ENCODE results near the gene MYRIP. TPM values are rescaled to one million over a fixed set of nuclear protein-coding genes. Genes with fewer than 3 reads are reported as not detected.

Gene MYRIP
- total RNA-seq (ENCODE audit: low replicate concordance), result 0.38 and 0.53 TPM in 2 replicates
- long read RNA-seq, result 0 reads

- H3K4me1 Mint-ChIP-seq (ENCODE audit: unreplicated experiment), result peaks cover 18% of the 10 kb centered on the region
- H3K36me3 Mint-ChIP-seq, result no peaks in the 10 kb centered on the region
- H3K27ac Mint-ChIP-seq, result peak within 1 kb of the TSS; percentile 54
- peak within 1 kb of the TSS; percentile 90 for H3K4me3 Mint-ChIP-seq
- peaks cover 95% of the 10 kb centered on the region for H3K27me3 Mint-ChIP-seq
- TF ChIP-seq CTCF (conservative IDR thresholded peaks at IDR 0.05), result no peak
- DNase-seq (ENCODE audit: extremely low spot score, unreplicated experiment), result peak; percentile 78
- no peaks in the 10 kb centered on the region for H3K9me3 Mint-ChIP-seq
These were observed at the start of gene MYRIP for GRCh38 chr3:39809181-39809994. Gene MYRIP (plus strand): TSS chr3:39809609. CDS start chr3:39900817, 91,208 bp downstream.

GRCh38 chr3:39760325-39760724, 49.1 kb upstream of the MYRIP start:
- Mint-ChIP-seq H3K4me3 (no peak overlapping the region), H3K4me1 (ENCODE audit: unreplicated experiment) (no peaks in the 10 kb centered on the region), H3K27ac (no peak overlapping the region), H3K36me3 (no peaks in the 10 kb centered on the region), H3K27me3 (peaks cover 28% of the 10 kb centered on the region), H3K9me3 (no peaks in the 10 kb centered on the region)
- no peak for TF ChIP-seq CTCF (conservative IDR thresholded peaks at IDR 0.05)
- DNase-seq (ENCODE audit: extremely low spot score, unreplicated experiment), result no peak

- Mint-ChIP-seq H3K9me3 (peaks cover 5% of the 10 kb centered on the region), H3K27me3 (peaks cover 21% of the 10 kb centered on the region), H3K27ac (no peak overlapping the region), H3K4me3 (no peak overlapping the region), H3K4me1 (ENCODE audit: unreplicated experiment) (no peaks in the 10 kb centered on the region), H3K36me3 (no peaks in the 10 kb centered on the region)
- no peak for DNase-seq (ENCODE audit: extremely low spot score, unreplicated experiment)
- TF ChIP-seq CTCF (conservative IDR thresholded peaks at IDR 0.05), result no peak
These were observed 46.8 kb upstream of the MYRIP start for GRCh38 chr3:39762537-39763070.

GRCh38 chr3:39763390-39763789, 46.0 kb upstream of the MYRIP start:
- Mint-ChIP-seq H3K4me3 (no peak overlapping the region), H3K36me3 (no peaks in the 10 kb centered on the region), H3K27ac (no peak overlapping the region), H3K4me1 (ENCODE audit: unreplicated experiment) (no peaks in the 10 kb centered on the region), H3K27me3 (peaks cover 21% of the 10 kb centered on the region), H3K9me3 (peaks cover 5% of the 10 kb centered on the region)
- no peak for TF ChIP-seq CTCF (conservative IDR thresholded peaks at IDR 0.05)
- no peak for DNase-seq (ENCODE audit: extremely low spot score, unreplicated experiment)

- TF ChIP-seq CTCF (conservative IDR thresholded peaks at IDR 0.05), result no peak
- Mint-ChIP-seq H3K27me3 (peaks cover 21% of the 10 kb centered on the region), H3K9me3 (peaks cover 5% of the 10 kb centered on the region), H3K4me3 (no peak overlapping the region), H3K36me3 (no peaks in the 10 kb centered on the region), H3K4me1 (ENCODE audit: unreplicated experiment) (no peaks in the 10 kb centered on the region), H3K27ac (no peak overlapping the region)
- DNase-seq (ENCODE audit: extremely low spot score, unreplicated experiment), result no peak
These were observed 43.8 kb upstream of the MYRIP start for GRCh38 chr3:39765575-39765974.

All from type B pancreatic cell (in vitro differentiated cells).